ENCODE measurements around the gene GATAD2A.
"Not testable (repeated sequence)": the region's sequence is repeated elsewhere in the genome, so short reads cannot be mapped to it uniquely, and the experiment has no call there.

Gene GATAD2A

DNA sequence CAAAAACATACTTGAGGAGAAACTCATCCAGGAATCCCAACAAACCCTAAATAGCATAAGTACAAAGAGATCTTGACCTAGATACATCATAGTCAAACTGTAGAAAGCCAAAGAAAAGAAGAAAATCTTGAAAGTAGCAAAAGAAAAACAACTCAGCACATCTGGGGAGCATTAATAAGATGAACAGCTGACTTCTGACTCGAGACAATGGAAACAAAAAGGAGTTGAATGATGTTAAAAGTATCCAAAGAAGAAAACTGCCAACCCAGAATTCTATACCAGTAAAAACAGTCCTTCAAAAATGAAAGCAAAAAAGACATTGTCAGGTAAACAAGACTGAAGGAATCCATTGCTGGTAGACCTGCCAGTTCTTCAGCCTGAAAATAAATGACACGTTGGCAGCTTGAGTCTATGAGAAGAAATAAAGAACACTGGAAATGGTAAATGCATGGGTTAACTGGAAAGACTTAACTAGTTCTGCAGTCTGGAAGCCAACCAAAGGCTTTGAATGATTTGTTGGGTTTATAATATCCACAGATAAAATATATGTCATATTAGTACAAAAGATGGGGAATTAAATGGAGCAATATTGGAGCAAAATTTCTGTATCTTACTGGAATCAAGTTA lies 63.1 kb downstream of the GATAD2A start:
- DNase-seq = peak; percentile 7

DNA sequence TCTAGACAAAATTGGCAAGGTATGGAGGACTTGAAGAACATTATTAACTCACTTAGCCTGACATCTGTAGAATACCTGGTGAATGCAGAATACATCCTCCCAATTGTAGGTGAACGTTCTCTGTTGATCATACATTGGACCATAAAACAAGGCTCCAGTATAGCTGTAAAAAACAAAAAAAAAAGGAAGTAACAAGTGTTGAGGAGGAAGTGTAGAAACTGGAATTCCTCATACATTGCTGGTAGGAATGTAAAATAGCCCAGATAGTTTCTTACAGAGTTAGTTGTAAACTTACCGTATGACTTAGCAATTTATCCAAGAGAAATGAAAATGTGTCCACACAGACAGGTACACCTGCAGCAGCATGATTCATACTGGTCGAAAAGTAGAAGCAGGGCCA lies 65.1 kb downstream of the GATAD2A start:
- DNase-seq = no peak

GRCh38 chr19:19471682-19472081 lies 66.2 kb downstream of the GATAD2A start:
- no peak for DNase-seq

DNA sequence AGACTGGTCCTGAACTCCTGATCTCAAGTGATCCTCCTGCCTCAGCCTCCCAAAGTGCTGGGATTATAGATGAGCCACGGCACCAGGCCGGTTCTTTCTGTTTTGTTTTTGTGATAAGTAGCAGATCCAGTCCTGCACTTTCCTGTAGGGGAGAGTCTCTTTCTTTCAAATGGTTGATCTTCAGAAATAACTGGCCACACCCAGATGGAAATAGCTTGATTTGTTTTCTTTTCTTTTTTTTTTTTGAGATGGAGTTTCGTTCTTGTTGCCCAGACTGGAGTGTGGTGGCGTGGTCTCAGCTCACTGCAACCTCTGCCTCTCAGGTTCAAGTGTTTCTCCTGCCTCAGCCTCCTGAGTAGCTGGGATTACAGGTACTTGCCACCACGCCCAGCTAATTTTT lies 66.6 kb downstream of the GATAD2A start:
- not testable (repeated sequence) for DNase-seq

DNA sequence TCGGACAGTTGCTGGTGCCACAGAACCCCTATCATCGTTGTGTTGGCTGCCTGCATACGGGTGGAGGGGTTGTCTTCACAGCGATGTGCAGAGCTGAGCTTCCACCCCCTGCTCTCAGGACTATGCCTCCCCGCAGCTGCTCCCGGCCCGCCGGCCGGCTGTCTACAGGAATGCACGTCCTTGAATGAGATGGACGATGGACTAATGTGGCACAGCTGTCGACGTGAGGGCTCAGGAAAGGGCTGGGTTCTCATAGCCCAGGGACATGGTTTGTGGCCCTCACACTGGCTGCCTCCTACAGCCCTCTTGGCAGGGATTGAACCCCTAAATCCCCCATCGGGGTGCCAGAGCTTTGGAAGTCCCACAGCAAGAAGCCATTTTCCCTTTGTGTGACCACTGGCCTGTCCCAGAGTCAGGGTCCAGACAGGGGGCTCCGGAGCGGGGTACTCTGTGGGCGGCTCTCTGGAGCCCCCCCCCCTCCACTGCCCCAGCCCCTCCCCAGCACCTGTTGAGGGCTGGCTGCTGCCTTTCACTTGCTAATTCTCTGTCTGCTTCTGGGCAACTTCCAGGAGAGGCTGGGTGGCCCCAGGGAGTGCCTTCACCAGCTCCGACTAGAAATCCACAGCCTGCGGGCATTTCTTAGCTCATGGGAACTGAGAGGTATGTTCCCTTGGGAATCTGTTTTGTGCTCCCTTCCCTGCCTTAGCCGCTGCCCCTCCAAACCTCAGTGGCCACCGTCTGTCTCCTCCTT lies 69.7 kb downstream of the GATAD2A start:
- DNase-seq = no peak

- DNase-seq = peak; percentile 8
These were observed 70.7 kb downstream of the GATAD2A start for GRCh38 chr19:19475849-19476828.

GRCh38 chr19:19477705-19478383 lies 72.4 kb downstream of the GATAD2A start:
- DNase-seq = no peak

DNA sequence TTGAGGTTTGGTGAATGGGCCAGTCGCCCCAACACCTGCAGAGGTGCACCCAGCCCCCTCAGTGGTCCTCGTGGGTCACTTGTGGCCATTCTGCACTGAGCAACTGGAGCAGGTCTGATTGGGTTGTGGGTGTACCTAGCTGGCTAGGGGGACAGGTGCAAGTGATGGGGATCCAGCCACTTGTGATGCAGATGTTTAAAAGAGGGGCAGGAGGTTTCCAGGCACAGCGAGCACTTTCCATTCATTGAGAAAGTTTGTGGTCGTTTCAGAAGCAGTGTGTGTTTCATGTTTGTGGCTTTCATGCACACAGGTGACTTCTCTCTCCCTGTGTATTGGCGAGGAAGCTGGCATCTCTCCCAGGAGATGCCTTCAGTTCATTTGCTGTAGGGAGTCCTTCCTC lies 75.2 kb downstream of the GATAD2A start:
- DNase-seq = no peak

DNA sequence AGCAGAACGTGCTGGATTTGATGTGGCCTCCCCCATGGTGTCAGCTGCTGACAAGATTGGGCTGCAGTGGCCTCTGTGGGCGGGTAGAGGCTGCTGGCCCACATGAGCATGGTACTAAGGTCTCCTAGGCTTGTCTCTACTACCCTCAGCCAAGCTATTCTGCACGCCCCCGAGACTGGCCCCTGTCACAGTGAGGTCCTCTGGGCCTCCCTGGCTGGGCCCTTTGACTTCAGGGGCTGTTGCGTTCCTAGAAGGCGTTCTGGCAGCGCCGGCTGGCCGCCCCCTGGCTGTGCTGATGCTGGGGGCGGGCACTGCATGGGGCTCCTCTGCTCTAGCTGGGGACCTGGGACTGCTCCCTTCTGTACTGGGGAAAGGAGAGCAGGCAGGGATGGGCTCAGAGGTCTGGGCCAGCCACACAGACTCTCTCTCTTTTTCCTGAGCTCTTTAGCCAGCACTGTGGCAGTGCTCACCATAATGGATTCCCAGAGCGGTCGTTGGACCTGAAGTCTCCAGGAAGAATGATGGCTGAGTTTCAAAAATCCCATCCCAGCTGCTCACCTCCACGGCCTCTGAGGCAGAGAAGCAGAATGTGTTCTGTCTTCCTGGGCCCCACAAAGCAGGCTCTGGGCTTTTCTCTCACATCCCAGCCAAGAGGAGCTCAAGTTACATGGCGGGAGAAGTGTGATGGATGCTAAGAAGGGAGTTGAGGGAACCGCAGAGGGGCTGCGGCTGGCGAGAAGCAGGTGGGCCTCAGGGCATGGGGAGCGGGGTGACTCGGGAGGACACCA lies 77.5 kb downstream of the GATAD2A start:
- DNase-seq = peak; percentile 62

DNA sequence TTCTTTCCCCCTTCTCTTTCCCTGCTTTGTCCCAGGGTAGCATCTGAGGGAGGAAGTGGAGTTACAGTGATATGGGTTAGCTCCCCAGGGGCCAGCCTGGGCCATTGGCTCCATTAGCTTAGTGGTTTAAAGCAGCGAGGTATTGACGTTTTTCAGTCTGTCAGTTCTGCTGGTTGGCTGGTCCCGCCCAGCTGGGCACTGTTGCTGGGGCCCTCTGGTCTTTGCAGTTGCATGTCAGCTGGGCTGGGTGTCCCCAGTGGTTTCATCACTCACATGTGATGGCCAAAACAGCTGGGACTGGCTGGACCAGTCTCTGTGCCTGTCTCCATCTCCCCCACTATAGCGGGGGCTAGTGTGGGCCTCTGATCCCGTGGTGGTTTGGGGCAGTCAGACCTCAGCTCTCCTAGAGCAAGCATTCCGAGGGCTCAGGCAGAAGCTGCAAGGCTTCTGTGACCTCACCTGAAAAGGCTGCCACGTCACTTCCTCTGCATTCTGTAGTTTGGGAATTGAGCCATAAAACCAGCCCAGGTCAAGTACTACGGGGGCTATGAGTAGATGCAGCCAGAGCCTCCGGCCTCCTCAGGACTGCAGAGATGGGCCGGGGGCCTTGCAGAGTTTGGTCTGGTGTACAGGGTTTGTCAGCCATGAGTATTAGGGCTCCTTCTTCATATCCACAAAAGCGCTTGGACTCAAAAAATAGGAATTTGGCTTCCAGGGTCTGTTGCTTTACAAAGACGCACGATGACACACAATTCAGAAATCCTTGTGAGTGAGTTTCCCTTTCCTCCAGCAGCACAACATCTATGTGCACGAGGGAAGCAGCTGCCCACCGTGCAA lies 79.9 kb downstream of the GATAD2A start:
- DNase-seq = peak; percentile 7

DNA sequence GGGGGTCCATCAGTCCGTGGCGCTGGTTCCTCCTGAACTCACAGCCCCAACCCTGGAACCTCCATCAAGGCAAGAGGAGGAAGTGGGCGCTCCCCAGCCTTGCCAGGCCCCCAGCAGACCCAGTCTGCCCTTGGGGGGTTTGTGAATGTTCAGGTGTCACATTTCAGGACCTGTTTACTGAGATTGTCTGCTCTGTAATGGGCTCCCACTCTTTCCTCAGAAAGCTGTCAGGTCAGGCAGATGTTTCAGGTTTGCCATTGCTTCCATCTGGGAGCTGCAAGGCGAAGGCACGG lies 80.5 kb downstream of the GATAD2A start:
- peak; percentile 54 for DNase-seq

DNA sequence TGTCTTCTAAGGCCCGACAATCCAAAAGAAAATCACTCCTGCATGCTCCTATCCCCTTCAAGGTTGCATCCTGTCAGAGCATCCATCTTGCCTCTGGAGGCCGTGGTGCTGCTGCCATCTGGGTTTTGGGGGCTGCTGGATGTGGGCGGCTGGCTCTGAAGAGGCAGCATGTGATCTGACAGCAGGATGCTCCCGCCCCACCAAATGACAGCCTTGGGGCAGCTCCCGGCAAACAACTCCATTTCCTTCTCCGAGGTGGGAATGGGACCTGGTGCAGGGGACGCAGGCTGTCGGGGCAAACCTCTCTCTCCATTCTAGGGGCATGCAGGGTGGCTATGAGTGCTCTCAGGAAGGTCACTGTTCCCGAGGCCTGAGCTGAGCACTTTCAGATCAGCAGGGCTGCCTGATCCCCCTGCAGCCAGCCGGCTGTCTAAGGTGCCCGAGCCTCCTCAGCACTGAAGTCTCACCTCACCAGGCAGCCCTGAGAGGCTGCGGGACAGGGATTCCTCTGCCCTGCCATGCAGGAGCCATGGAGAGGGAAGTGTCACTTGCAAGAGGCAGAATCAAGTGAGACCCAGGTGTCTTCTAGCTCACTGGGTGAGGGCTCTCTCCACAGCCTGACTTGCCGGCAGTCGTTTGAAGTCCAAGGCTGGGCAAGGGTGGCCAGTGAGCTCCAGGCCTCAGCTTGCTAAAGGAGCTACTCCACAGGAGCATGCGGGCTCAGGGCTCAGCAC lies 81.0 kb downstream of the GATAD2A start:
- peak; percentile 54 for DNase-seq

GRCh38 chr19:19487077-19487949 lies 81.8 kb downstream of the GATAD2A start:
- DNase-seq = no peak

DNA sequence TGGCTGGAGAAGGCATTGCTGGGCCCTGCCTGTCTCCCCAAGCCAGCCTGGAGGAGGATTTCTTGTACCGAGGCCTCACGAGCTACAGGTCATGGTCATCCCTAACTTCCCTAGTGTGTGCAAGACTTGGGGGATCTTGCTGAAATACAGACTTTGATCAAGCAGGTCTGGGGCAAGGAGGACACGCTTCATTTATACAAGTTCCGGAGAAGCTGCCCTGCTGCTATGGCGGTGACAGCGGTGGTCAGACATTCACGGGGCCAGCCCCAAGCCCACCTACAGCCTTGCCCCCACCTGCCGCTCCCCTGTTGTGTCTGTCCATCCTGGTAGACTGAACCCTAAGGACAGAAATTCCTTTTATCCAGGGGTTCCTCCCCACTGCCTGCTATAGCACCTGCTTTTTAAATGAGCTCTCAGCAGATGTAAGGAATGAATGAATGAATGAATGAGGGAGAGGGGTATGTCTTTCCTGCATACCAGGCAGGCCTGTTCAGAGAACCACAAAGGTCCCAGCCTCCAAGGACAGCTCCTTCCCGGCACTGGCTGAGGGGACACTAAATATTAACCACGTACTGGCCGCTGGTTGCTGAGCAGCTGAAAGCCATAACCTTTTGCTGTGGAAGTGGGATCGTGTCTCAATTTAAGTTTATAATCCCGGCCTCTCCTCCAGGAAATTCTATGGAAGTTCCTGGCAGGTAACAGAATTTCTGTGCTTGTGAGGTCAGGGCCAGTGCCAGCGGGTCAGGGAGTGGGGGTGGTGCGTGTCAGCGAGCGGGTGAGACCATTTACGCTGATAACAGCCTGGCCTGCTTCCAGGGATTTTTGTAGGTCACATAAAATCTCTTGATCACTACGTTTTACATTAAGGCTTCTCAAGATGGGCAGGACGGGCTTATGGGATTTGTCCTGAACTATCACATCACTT lies 82.7 kb downstream of the GATAD2A start:
- no peak for DNase-seq

DNA sequence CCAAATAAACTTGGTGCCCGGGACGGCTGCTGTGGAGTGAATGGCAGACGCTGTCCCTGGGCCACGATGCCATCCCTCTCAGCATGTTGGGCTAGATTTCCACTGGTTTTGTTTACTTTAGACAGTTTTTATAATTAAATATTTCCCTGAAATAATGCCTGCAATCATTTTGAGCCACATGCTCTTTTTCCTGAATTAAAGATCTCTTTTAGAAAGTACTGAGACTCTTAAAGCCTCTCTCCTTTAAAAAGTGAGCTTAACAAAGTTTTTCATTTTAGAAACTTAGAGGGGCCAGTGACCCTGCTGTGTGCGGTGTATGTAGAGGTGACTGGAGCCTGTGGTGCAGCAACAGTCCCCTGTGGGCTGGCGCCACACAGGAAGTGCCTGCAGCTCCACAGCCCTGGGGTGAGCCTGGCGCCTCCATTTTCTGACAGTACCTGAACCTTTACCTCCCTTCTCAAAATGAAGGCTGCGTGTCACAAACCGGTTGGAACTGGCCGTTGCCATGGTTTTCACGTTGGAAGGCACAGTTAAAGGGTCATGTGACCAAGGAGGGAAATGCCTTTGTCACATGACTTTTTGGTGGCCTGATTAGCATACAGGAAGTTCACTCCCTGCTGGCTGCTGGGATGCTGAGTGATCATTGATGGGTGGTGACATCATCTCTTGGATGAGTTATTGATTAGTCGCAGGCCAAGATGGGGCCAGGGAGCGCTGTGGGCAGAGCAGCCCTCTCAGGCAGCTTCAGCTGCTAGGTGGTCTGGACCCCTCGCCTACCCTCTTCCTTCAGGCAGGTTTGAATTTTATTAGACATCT lies 83.6 kb downstream of the GATAD2A start:
- peak; percentile 75 for DNase-seq

GRCh38 chr19:19489804-19490204 lies 84.3 kb downstream of the GATAD2A start:
- DNase-seq = peak; percentile 28

- DNase-seq = peak; percentile 75
These were observed 84.9 kb downstream of the GATAD2A start for GRCh38 chr19:19490214-19490968.
